Prostate gland (tissue), 2 donors: Measurements from ENCODE around the gene CEP135. TPM values are rescaled to one million over a fixed set of nuclear protein-coding genes. Genes with fewer than 3 reads are reported as not detected.

Experiments used
- DNase-seq: peaks from one replicate; pipeline ENCODE4 v3.0.0-alpha.2; 2019; ENCODE audit warnings: low spot score
- H3K27ac ChIP-seq, 2 donors: fragments of 200-600 bp; sonication (generic); 2 replicates each; pipeline ENCODE4 v1.5.1; 2017 to 2019
- H3K27me3 ChIP-seq: fragments of 200-600 bp; sonication (generic); replicated peaks from 2 replicates; pipeline ENCODE4 v1.5.1; 2019; ENCODE audit not compliant: insufficient read depth
- H3K36me3 ChIP-seq, 2 donors: fragments of 200-600 bp; sonication (generic); 1 replicate in 1 of 2; 2 replicates in 1 of 2; pipeline versions ENCODE4 v1.5.1 to v1.8.1; 2017 to 2019
- H3K4me1 ChIP-seq: fragments of 200-600 bp; sonication (generic); replicated peaks from 2 replicates; pipeline ENCODE4 v1.5.1; 2019
- H3K4me3 ChIP-seq, 2 donors: fragments of 200-600 bp; sonication (generic); 2 replicates each; pipeline ENCODE4 v1.5.1; 2017 to 2019
- H3K9me3 ChIP-seq: fragments of 200-600 bp; sonication (generic); 2 replicates; pipeline ENCODE4 v1.5.1; 2017
- CTCF ChIP-seq, 4 experiments: fragments of 200-600 bp in 2 of 4; fragments of 450-650 bp in 2 of 4; sonication (generic) in 2 of 4; IDR thresholded peaks; 1 replicate in 3 of 4; 2 replicates in 1 of 4; pipeline ENCODE4 v1.5.1; 2016 to 2019; ENCODE audit warnings: antibody characterized with exemption in 4 of 4, mild to moderate bottlenecking in 2 of 4, moderate library complexity in 2 of 4
- POLR2A ChIP-seq: fragments of 450-650 bp; IDR thresholded peaks from one replicate; pipeline ENCODE4 v1.6.1; 2016; ENCODE audit warnings: antibody characterized with exemption, mild to moderate bottlenecking
- POLR2AphosphoS5 ChIP-seq: sonication (generic); formaldehyde crosslinking; IDR thresholded peaks from one replicate; pipeline ENCODE4 v1.6.1; 2017; ENCODE audit warnings: antibody characterized with exemption
- WGBS: methylation state at CpG from one replicate; pipeline ENCODE4 v1.1.5; 2018; 5-methylcytosine and 5-hydroxymethylcytosine counted together
- intact Hi-C: fragments of 100-400 bp; cut with DNase I; formaldehyde crosslinking; loops from one replicate; pipeline ENCODE4 v1.14.2; 2022
- total RNA-seq, 2 donors: library from RNA; depleted of rRNA; stranded (reverse); fragments of >200 nt; gene quantifications; one replicate each; pipeline ENCODE4 v1.1.0, GENCODE V29; 2016

CEP135 gene
- total RNA-seq, 2 donors from 2014 or later: 3.3 to 7.1 TPM

- Histone ChIP-seq H3K4me3 (no peak overlapping the region), H3K27me3 (no peaks in the 10 kb centered on the region), H3K36me3 (no peaks in the 10 kb centered on the region), H3K9me3 (no peaks in the 10 kb centered on the region), H3K27ac (no peak overlapping the region), H3K4me1 (no peaks in the 10 kb centered on the region)
- 93% methylated on average over 3 of the region's 3 CpGs for WGBS
- intact Hi-C loops: no loop called here
- no peak for DNase-seq
- no peak for TF ChIP-seq POLR2AphosphoS5
- TF ChIP-seq CTCF (IDR thresholded peaks at IDR 0.05): no peak
- no peak for TF ChIP-seq POLR2A
Observed at GRCh38 chr4:55979562-55979961, 30.8 kb downstream of the CEP135 start.

GRCh38 chr4:55980725-55981124, 32.0 kb downstream of the CEP135 start:
- Histone ChIP-seq H3K27me3 (no peaks in the 10 kb centered on the region), H3K36me3 (no peaks in the 10 kb centered on the region), H3K4me1 (no peaks in the 10 kb centered on the region), H3K27ac (no peak overlapping the region), H3K9me3 (no peaks in the 10 kb centered on the region), H3K4me3 (no peak overlapping the region)
- TF ChIP-seq POLR2A: no peak
- TF ChIP-seq CTCF (IDR thresholded peaks at IDR 0.05): no peak
- no peak for TF ChIP-seq POLR2AphosphoS5
- WGBS: 86% methylated on average over 3 of the region's 3 CpGs
- DNase-seq: no peak
- intact Hi-C loops: no loop called here

GRCh38 chr4:55982976-55983375, 34.2 kb downstream of the CEP135 start:
- Histone ChIP-seq H3K27me3 (no peaks in the 10 kb centered on the region), H3K9me3 (no peaks in the 10 kb centered on the region), H3K27ac (no peak overlapping the region), H3K4me1 (no peaks in the 10 kb centered on the region), H3K36me3 (no peaks in the 10 kb centered on the region), H3K4me3 (no peak overlapping the region)
- intact Hi-C loops: no loop called here
- TF ChIP-seq CTCF (IDR thresholded peaks at IDR 0.05): no peak
- TF ChIP-seq POLR2AphosphoS5: no peak
- no peak for TF ChIP-seq POLR2A
- no peak for DNase-seq

GRCh38 chr4:55989766-55990165, 41.0 kb downstream of the CEP135 start:
- no peaks in the 10 kb centered on the region for H3K9me3 ChIP-seq
- TF ChIP-seq CTCF (IDR thresholded peaks at IDR 0.05): no peak
- TF ChIP-seq POLR2A: no peak
- TF ChIP-seq POLR2AphosphoS5: no peak
- DNase-seq: no peak
- H3K4me3 ChIP-seq: no peak overlapping the region
- H3K36me3 ChIP-seq: no peaks in the 10 kb centered on the region
- intact Hi-C loops: no loop called here
- H3K27ac ChIP-seq: no peak overlapping the region
- H3K4me1 ChIP-seq: no peaks in the 10 kb centered on the region
- H3K27me3 ChIP-seq: no peaks in the 10 kb centered on the region

- intact Hi-C loops: no loop called here
- no peaks in the 10 kb centered on the region for H3K4me1 ChIP-seq
- no peaks in the 10 kb centered on the region for H3K9me3 ChIP-seq
- no peaks in the 10 kb centered on the region for H3K27me3 ChIP-seq
- no peak for DNase-seq
- TF ChIP-seq POLR2AphosphoS5: no peak
- TF ChIP-seq POLR2A: no peak
- TF ChIP-seq CTCF (IDR thresholded peaks at IDR 0.05): no peak
- H3K4me3 ChIP-seq: no peak overlapping the region
- WGBS: 96% methylated on average over 3 of the region's 3 CpGs
- no peak overlapping the region for H3K27ac ChIP-seq
- no peaks in the 10 kb centered on the region for H3K36me3 ChIP-seq
Observed at GRCh38 chr4:55993994-55994663, 45.4 kb downstream of the CEP135 start.
